ENCODE measurements around the gene POU5F2.

Gene POU5F2

DNA sequence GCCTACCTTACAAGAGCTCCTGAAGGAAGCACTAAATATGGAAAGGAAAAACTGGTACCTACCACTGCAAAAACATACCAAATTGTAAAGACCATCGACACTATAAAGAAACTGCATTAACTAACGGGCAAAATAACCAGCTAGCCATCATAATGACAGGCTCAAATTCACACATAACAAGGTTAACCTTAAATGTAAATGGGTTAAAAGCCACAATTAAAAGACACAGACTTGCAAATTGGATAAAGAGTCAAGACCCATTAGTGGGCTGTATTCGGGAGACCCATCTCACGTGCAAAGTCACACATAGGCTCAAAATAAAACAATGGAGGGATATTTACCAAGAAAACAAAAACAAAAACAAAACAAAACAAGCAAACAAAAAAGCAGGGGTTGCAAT is 49.4 kb downstream of the POU5F2 start:
- TF ChIP-seq, protein P1, sequence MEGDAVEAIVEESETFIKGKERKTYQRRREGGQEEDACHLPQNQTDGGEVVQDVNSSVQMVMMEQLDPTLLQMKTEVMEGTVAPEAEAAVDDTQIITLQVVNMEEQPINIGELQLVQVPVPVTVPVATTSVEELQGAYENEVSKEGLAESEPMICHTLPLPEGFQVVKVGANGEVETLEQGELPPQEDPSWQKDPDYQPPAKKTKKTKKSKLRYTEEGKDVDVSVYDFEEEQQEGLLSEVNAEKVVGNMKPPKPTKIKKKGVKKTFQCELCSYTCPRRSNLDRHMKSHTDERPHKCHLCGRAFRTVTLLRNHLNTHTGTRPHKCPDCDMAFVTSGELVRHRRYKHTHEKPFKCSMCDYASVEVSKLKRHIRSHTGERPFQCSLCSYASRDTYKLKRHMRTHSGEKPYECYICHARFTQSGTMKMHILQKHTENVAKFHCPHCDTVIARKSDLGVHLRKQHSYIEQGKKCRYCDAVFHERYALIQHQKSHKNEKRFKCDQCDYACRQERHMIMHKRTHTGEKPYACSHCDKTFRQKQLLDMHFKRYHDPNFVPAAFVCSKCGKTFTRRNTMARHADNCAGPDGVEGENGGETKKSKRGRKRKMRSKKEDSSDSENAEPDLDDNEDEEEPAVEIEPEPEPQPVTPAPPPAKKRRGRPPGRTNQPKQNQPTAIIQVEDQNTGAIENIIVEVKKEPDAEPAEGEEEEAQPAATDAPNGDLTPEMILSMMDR (IDR thresholded peaks at IDR 0.05), result no peak
- Histone ChIP-seq H3K27me3 (no peaks in the 10 kb centered on the region), H3K4me3 (no peak overlapping the region), H3K4me1 (peaks cover 0 to 10% (median 0%) of the 10 kb centered on the region in 4 donors), H3K27ac (no peak overlapping the region), H3K36me3 (no peaks in the 10 kb centered on the region), H3K9me3 (peaks cover 0 to 19% (median 0%) of the 10 kb centered on the region in 3 donors)
- intact Hi-C loops (cut with DNase I; ENCODE audit: low total_unique reads), result no loop called here
- no peak for DNase-seq
